HepG2 (cell line): Measurements from ENCODE around the gene MINDY1. TPM values are rescaled to one million over a fixed set of nuclear protein-coding genes. Genes with fewer than 3 reads are reported as not detected.

Source experiments
- ATAC-seq: fragments of 200-7000 bp; cut with Tn5 transposase; 3 replicates; pipeline ENCODE4 v1.9.1; 2020; ENCODE audit warnings: mild to moderate bottlenecking, moderate library complexity
- BruUV-seq: library from RNA; stranded (reverse); fragments of 400-500 nt; replicated peaks from 2 replicates; lab custom pipeline; 2021; lab: Mats Ljungman, UMichigan
- CTCF ChIA-PET: fragments of 300-600 bp; formaldehyde crosslinking; extraction: SDS; loops from one replicate; lab custom pipeline; 2021; ENCODE audit warnings: low total read pairs, inconsistent platforms, low intra/inter-chr PET ratio; lab: Yijun Ruan, JAX
- POLR2A ChIA-PET: fragments of 350-600 bp; sonication (Branson Sonifier 250); formaldehyde crosslinking; loops from one replicate; lab custom pipeline; 2020; ENCODE audit warnings: antibody characterized with exemption, inconsistent platforms; lab: Yijun Ruan, JAX
- DNase-seq: peaks from one replicate; pipeline ENCODE4 v3.0.0-alpha.2; 2015; ENCODE audit warnings: low spot score
- FAIRE-seq: peaks from 3 replicates; lab custom pipeline; 2011; peaks lifted over from hg19 to GRCh38; lab: Jason Lieb, UNC
- H2AFZ ChIP-seq: one replicate; pipeline ENCODE4 v1.6.1; 2011; ENCODE audit warnings: low read length, inconsistent platforms
- H3K27ac ChIP-seq: fragments of 300-600 bp; 3 replicates; pipeline ENCODE4 v1.8.0; 2011; ENCODE audit warnings: mixed run types, mild to moderate bottlenecking, mixed read lengths, low read length, inconsistent platforms; ENCODE audit not compliant: insufficient read depth; ENCODE audit errors: extremely low read length
- H3K27me3 ChIP-seq, 2 experiments: fragments of 200-600 bp in 1 of 2; 2 replicates in 1 of 2; 3 replicates in 1 of 2; pipeline versions ENCODE4 v1.6.0 to v1.8.0; 2011; ENCODE audit warnings: low read length in 2 of 2, mild to moderate bottlenecking in 2 of 2, moderate library complexity in 2 of 2, inconsistent platforms in 1 of 2; ENCODE audit not compliant: insufficient read depth in 2 of 2, control insufficient read depth in 1 of 2
- H3K36me3 ChIP-seq, 2 experiments: fragments of 200-600 bp in 1 of 2; replicated peaks in 1 of 2; 2 replicates in 1 of 2; 3 replicates in 1 of 2; pipeline versions ENCODE4 v1.5.1 to v1.8.0; 2011; ENCODE audit warnings: low read length in 2 of 2, inconsistent platforms in 1 of 2; ENCODE audit not compliant: insufficient read depth in 2 of 2, control insufficient read depth in 1 of 2
- H3K4me1 ChIP-seq: 2 replicates; pipeline ENCODE4 v1.5.1; 2012; ENCODE audit warnings: low read length, inconsistent platforms; ENCODE audit not compliant: insufficient read depth
- H3K4me2 ChIP-seq: 2 replicates; pipeline ENCODE4 v1.6.0; 2011; ENCODE audit warnings: low read depth, low read length, inconsistent platforms
- H3K4me3 ChIP-seq, 3 experiments: fragments of 200-600 bp in 1 of 3; sonication (generic), shearing (Covaris generic) in 1 of 3; replicated peaks in 1 of 3; 2 replicates each; pipeline ENCODE4 v1.5.1; 2011 to 2016; ENCODE audit warnings: low read length in 3 of 3, inconsistent platforms in 2 of 3, low read depth in 2 of 3, mild to moderate bottlenecking in 2 of 3, control low read depth in 1 of 3, mixed read lengths in 1 of 3; ENCODE audit not compliant: insufficient read depth in 1 of 3
- H3K79me2 ChIP-seq: one replicate; pipeline ENCODE4 v1.6.1; 2011; ENCODE audit warnings: low read length, inconsistent platforms; ENCODE audit not compliant: insufficient read depth
- H3K9ac ChIP-seq: 2 replicates; pipeline ENCODE4 v1.6.0; 2011; ENCODE audit warnings: mild to moderate bottlenecking, low read depth, low read length, inconsistent platforms; ENCODE audit not compliant: insufficient read depth
- H3K9me3 ChIP-seq: 2 replicates; pipeline ENCODE4 v1.5.1; 2012; ENCODE audit warnings: mild to moderate bottlenecking, low read length
- H4K20me1 ChIP-seq: 2 replicates; pipeline ENCODE4 v1.6.0; 2011; ENCODE audit warnings: inconsistent platforms, mild to moderate bottlenecking, low read length, moderate library complexity; ENCODE audit not compliant: insufficient read depth
- CHCHD3 ChIP-seq: sonication (generic); formaldehyde crosslinking; IDR thresholded peaks from 2 replicates; pipeline ENCODE4 v1.8.0; 2022; ENCODE audit warnings: mild to moderate bottlenecking, missing genetic modification reagents, moderate library complexity
- GABPA ChIP-seq, 2 experiments: IDR thresholded peaks; 2 replicates each; pipeline ENCODE4 v1.6.1; 2011 to 2016; ENCODE audit warnings: low read depth in 2 of 2, low read length in 1 of 2, missing biosample characterization in 1 of 2, missing genetic modification characterization in 1 of 2
- KMT2B ChIP-seq: IDR thresholded peaks from 2 replicates; pipeline ENCODE4 v1.6.1; 2016; ENCODE audit warnings: missing genetic modification reagents, missing compliant biosample characterization
- MTA1 ChIP-seq: sonication (generic); formaldehyde crosslinking; IDR thresholded peaks from 2 replicates; pipeline ENCODE4 v1.4.0; 2020; ENCODE audit warnings: missing genetic modification reagents, mild to moderate bottlenecking, borderline replicate concordance
- PHF5A ChIP-seq: IDR thresholded peaks from one replicate; pipeline ENCODE4 v1.6.1; 2018; ENCODE audit warnings: low read depth, missing genetic modification reagents; ENCODE audit not compliant: unreplicated experiment
- PLRG1 ChIP-seq: fragments of 450-650 bp; conservative IDR thresholded peaks from 2 replicates; pipeline ENCODE4 v1.6.1; 2016
- SRSF9 ChIP-seq: fragments of 200-400 bp; formaldehyde crosslinking; IDR thresholded peaks from 2 replicates; pipeline ENCODE4 v1.6.1; 2018; ENCODE audit warnings: borderline replicate concordance, mild to moderate bottlenecking, low read depth, low read length; ENCODE audit not compliant: insufficient read depth, poor library complexity, severe bottlenecking
- STAG1 ChIP-seq: sonication (generic); formaldehyde crosslinking; IDR thresholded peaks from 2 replicates; pipeline ENCODE4 v1.4.0; 2020; ENCODE audit warnings: missing genetic modification reagents
- ZNF468 ChIP-seq: sonication (generic); formaldehyde crosslinking; IDR thresholded peaks from 2 replicates; pipeline ENCODE4 v1.8.0; 2022; ENCODE audit warnings: mild to moderate bottlenecking, moderate library complexity, missing genetic modification reagents
- WGBS: methylation state at CpG from one replicate; pipeline ENCODE4 v1.1.6; 2017; ENCODE audit warnings: low lambda C conversion rate; 5-methylcytosine and 5-hydroxymethylcytosine counted together
- in situ Hi-C: cut with HindIII; loops from 2 replicates; pipeline ENCODE4 v1.10.0; 2017; ENCODE audit warnings: low pct_unique_long_range_greater_than_20kb; ENCODE audit not compliant: extremely low pct_ligation_motif_present
- intact Hi-C: fragments of 100-400 bp; cut with micrococcal nuclease; formaldehyde crosslinking; loops from one replicate; pipeline ENCODE4 v1.10.0; 2022; ENCODE audit not compliant: unreplicated experiment
- polyA plus RNA-seq, 8 experiments: library from polyadenylated mRNA; depleted of rRNA in 3 of 8; stranded (reverse) in 7 of 8; unstranded in 1 of 8; fragments of >200 nt; fragmentation: Illumina TruSeq in 4 of 8; extraction: Trizol in 4 of 8; gene quantifications; 2 replicates each; pipeline versions ENCODE4 v1.2.1 to v1.2.3, GENCODE V29; 2011 to 2016; ENCODE audit warnings: low read depth in 4 of 8, missing spikeins in 1 of 8, mixed read lengths in 1 of 8; ENCODE audit not compliant: insufficient read depth in 1 of 8
- total RNA-seq, 5 experiments: library from RNA; depleted of rRNA; stranded (reverse); fragments of >200 nt; fragmentation: Illumina TruSeq; extraction: Trizol; gene quantifications; 2 replicates each; pipeline ENCODE4 v1.2.3, GENCODE V29; 2016; ENCODE audit warnings: low read depth in 1 of 5
- TF ChIP-seq, protein P1 (sequence below): sonication (generic); formaldehyde crosslinking; IDR thresholded peaks from 2 replicates; pipeline ENCODE4 v1.5.0; 2020; ENCODE audit warnings: missing genetic modification reagents, mild to moderate bottlenecking, borderline replicate concordance

Gene MINDY1
- total and polyA plus RNA-seq, 2 of the 13 experiments (the other 11 are each of a cell fraction or from before 2014, with no cell fraction given): 11.1 to 15.0 TPM

DNA sequence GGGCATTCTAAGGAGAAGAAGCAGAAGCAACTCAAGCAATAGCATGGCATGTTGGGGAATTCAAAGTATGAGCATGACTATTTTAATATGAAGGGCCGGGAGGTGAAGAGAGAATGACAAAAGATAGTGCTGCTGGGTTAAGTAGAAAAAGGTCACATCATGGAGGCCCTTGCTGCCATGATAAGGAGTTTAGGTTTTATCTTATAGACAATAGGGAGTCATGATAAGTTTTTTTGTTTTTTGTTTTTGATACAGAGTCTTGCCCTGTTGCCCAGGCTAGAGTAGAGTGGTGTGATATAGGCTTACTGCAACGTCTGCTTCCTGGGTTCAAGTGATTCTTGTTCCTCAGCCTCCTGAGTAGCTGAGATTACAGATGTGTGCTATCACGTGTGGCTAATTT lies 32.8 kb upstream of the MINDY1 start:
- TF ChIP-seq, protein P1, sequence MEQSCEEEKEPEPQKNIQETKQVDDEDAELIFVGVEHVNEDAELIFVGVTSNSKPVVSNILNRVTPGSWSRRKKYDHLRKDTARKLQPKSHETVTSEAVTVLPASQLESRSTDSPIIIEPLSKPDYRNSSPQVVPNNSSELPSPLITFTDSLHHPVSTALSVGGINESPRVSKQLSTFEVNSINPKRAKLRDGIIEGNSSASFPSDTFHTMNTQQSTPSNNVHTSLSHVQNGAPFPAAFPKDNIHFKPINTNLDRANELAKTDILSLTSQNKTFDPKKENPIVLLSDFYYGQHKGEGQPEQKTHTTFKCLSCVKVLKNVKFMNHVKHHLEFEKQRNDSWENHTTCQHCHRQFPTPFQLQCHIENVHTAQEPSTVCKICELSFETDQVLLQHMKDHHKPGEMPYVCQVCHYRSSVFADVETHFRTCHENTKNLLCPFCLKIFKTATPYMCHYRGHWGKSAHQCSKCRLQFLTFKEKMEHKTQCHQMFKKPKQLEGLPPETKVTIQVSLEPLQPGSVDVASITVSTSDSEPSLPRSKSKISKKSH (CRISPR knock-in tag): no peak
- no peak for TF ChIP-seq KMT2B (CRISPR knock-in tag)
- TF ChIP-seq ZNF468 (CRISPR knock-in tag): no peak
- TF ChIP-seq SRSF9: no peak
- TF ChIP-seq PLRG1: no peak
- no peak for TF ChIP-seq STAG1
- no peak for TF ChIP-seq CHCHD3 (CRISPR knock-in tag)
- TF ChIP-seq GABPA (IDR thresholded peaks at IDR 0.05; ENCODE audit: low read depth, low read length): no peak
- TF ChIP-seq GABPA (CRISPR knock-in tag; IDR thresholded peaks at IDR 0.05; ENCODE audit: low read depth): no peak
- no peak for TF ChIP-seq MTA1 (CRISPR knock-in tag)
- TF ChIP-seq PHF5A (CRISPR knock-in tag): no peak
- WGBS: 85% methylated on average over 3 of the region's 3 CpGs
- FAIRE-seq (no peak), DNase-seq (no peak), ATAC-seq (no peak)
- no peaks in the 10 kb centered on the region for H3K9me3 ChIP-seq
- H3K4me2 ChIP-seq: no peak overlapping the region
- H4K20me1 ChIP-seq: no peaks in the 10 kb centered on the region
- H3K36me3 ChIP-seq: peaks cover 2 to 8% of the 10 kb centered on the region in 2 experiments; a peak in 3 of 5 replicates
- BruUV-seq: no TSS peak
- in situ Hi-C loops: no loop called here
- POLR2A ChIA-PET: no interaction called here
- intact Hi-C loops: no loop called here
- H3K27ac ChIP-seq: no peak overlapping the region
- no peaks in the 10 kb centered on the region for H3K79me2 ChIP-seq
- CTCF ChIA-PET: no interaction called here
- no peaks in the 10 kb centered on the region for H3K27me3 ChIP-seq
- no peak overlapping the region for H2AFZ ChIP-seq
- H3K4me3 ChIP-seq: no peak overlapping the region
- H3K9ac ChIP-seq: no peak overlapping the region
- no peaks in the 10 kb centered on the region for H3K4me1 ChIP-seq
